GM12864 (cell line): ENCODE data around the gene RNASEH2A.

Experiments used
- DNase-seq: peaks from one replicate; pipeline ENCODE4 v3.0.0-alpha.2; 2011; ENCODE audit warnings: low read depth
- H3K4me3 ChIP-seq: 2 replicates; pipeline ENCODE4 v1.5.1; 2011; ENCODE audit warnings: mild to moderate bottlenecking, low read depth, low read length, control low read depth
- TF ChIP-seq, protein P1 (sequence below): IDR thresholded peaks from 2 replicates; pipeline ENCODE4 v1.5.1; 2011; ENCODE audit warnings: low read depth, mild to moderate bottlenecking, moderate library complexity, low read length, control low read depth, inconsistent platforms; ENCODE audit errors: missing control alignments

The RNASEH2A gene

DNA sequence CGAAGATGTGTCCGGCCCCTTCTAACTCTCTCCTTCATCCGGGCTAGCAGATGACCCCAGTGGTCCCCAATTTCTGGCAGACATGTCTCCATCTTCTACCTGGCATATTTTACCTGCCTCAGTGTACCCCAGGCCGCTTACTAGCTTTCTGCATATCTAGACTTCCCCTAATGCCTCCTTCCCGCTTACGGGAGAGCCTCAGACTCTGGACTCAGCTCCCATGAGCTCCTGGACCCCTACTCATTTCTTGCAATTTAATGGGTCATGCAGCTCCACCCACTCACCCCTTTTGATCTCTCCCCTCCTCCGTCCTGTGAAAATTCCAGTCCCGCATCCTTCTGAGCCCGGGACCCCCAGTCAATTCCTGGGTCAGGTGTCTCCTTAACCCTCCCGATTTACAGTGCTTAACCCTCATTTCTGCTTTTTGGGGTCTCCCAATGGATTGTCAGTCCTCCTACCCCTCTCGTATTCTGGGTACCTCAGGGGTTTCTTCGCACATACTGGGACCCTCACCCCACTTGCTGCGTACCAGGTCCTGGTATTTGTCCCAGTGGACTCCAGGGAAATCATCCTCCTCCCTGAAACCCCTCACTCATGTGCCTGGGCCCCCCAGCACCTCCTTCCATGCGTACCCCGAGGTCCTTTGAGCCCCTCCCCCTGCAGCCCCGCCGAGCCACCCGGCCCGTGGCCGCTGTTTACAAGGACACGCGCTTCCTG, 15.6 kb upstream of the RNASEH2A start:
- DNase-seq: no peak
- TF ChIP-seq, protein P1, sequence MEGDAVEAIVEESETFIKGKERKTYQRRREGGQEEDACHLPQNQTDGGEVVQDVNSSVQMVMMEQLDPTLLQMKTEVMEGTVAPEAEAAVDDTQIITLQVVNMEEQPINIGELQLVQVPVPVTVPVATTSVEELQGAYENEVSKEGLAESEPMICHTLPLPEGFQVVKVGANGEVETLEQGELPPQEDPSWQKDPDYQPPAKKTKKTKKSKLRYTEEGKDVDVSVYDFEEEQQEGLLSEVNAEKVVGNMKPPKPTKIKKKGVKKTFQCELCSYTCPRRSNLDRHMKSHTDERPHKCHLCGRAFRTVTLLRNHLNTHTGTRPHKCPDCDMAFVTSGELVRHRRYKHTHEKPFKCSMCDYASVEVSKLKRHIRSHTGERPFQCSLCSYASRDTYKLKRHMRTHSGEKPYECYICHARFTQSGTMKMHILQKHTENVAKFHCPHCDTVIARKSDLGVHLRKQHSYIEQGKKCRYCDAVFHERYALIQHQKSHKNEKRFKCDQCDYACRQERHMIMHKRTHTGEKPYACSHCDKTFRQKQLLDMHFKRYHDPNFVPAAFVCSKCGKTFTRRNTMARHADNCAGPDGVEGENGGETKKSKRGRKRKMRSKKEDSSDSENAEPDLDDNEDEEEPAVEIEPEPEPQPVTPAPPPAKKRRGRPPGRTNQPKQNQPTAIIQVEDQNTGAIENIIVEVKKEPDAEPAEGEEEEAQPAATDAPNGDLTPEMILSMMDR: no peak
- peak overlapping the region; percentile 89 for H3K4me3 ChIP-seq

GRCh38 chr19:12791345-12792050, 14.9 kb upstream of the RNASEH2A start, which contains the start of gene JUNB:
Gene JUNB, plus strand, starts transcription at chr19:12791486. Its CDS starts 286 bp downstream, at chr19:12791772.
- peak; percentile 90 for DNase-seq
- H3K4me3 ChIP-seq: peak within 1 kb of the TSS; percentile 89
- TF ChIP-seq, protein P1: no peak

GRCh38 chr19:12792051-12792852, 14.1 kb upstream of the RNASEH2A start:
- DNase-seq: no peak
- peak overlapping the region; percentile 89 for H3K4me3 ChIP-seq
- TF ChIP-seq, protein P1: no peak

DNA sequence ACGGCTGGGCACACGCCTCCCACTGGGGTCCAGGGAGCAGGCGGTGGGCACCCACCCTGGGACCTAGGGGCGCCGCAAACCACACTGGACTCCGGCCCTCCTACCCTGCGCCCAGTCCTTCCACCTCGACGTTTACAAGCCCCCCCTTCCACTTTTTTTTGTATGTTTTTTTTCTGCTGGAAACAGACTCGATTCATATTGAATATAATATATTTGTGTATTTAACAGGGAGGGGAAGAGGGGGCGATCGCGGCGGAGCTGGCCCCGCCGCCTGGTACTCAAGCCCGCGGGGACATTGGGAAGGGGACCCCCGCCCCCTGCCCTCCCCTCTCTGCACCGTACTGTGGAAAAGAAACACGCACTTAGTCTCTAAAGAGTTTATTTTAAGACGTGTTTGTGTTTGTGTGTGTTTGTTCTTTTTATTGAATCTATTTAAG, 13.5 kb upstream of the RNASEH2A start:
- DNase-seq: no peak
- peak overlapping the region; percentile 89 for H3K4me3 ChIP-seq
- TF ChIP-seq, protein P1: no peak

GRCh38 chr19:12793290-12794195, 12.8 kb upstream of the RNASEH2A start:
- TF ChIP-seq, protein P1: no peak
- no peak for DNase-seq
- H3K4me3 ChIP-seq: peak overlapping the region; percentile 89
